Stimulated activated CD4-positive, alpha-beta T cell treated with anti-CD3 and anti-CD28 coated beads, Interleukin-15, amount 100 ng/mL, for 1 hour (primary cell): ENCODE data around the gene FBXO24.
A peak's percentile ranks its signal among the peaks of the same experiment; 100 is the strongest.

ENCODE experiments used
- DNase-seq, 2 donors: peaks; one replicate each; pipeline ENCODE4 v3.0.0-alpha.2; 2020; ENCODE audit warnings: low read depth in 1 of 2, low spot score in 1 of 2

FBXO24 gene

DNA sequence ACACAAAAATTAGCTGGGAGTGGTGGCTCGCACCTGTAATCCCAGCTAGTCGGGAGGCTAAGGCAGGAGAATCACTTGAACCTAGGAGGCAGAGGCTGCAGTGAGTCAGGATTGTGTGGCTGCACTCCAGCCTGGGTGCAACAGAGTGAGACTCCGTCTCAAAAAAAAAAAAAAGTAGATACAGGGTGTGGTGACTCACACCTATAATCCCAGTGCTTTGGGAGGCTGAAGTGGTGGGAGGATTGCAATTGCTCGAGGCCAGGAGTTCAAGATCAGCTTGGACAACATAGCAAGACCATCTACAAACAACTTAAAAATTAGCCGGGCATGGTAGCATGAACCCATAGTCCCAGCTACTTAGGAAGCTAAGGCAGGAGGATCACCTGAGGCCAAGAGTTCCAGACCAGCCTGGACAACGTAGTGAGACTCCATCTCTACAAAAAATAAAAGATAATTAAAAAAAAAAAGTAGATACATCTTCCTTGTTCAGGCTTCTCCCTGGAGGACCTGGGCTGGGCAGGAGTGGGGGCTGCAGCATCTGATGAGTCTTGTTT, 28.3 kb downstream of the FBXO24 start:
- DNase-seq = no peak

DNA sequence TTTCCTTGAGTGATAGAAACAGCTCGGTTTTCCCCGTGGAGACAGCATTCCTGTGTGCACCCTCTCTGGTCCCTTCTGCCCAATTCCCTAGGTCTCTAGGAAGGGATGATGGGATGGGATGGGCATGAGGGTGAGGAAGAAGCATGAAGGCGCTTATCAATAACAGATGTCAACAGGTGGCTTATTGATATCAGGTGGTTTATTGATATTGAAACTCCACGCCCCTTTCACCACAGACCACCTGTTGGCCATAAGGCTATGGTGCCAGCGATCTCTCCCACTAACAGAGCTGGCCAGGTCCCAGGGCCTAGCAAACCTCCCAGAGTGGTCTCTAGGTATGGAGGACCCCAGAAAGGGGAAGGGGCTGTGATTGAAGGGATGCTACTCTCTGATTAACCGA, 34.1 kb downstream of the FBXO24 start:
- DNase-seq = no peak

DNA sequence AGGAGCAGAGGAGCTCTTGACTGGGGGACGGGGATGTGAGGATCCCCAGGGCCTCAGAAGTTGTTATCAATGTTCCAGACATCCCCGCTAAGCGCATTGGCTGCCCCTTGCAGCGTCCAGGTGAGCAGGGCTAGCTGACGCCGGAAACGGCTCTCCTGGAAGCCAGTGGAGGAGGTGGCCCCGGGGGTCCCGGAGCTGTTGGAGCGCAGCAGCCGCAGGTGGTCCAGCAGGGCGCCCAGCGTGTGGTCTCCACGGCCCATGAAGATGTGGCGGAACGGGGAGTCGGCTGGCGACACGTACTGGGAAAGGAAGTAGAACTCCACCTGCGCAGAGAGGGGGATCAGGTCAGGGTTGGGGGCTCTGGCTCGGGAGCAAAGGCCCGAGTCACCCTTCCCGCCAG, 34.7 kb downstream of the FBXO24 start:
- no peak for DNase-seq

DNA sequence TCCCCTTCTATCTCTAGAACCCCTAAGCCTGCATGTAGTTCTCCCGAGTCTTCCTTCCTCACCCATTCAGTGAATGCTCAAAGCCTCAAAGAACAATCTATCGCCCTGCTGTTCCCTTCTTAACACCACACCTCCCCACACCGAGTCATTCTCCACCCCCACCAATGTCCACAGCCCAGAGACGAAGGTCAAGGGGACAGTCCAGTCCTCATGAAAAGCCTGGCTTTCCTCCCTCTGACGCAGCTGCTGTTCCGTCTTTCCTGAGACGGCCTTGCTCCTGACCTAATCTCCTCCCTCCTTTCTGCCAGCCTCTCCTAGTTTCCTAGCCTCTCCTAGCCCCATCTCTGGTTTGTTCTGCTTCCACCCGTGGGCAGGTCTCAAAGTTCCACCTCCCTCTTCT, 35.4 kb downstream of the FBXO24 start:
- no peak for DNase-seq

DNA sequence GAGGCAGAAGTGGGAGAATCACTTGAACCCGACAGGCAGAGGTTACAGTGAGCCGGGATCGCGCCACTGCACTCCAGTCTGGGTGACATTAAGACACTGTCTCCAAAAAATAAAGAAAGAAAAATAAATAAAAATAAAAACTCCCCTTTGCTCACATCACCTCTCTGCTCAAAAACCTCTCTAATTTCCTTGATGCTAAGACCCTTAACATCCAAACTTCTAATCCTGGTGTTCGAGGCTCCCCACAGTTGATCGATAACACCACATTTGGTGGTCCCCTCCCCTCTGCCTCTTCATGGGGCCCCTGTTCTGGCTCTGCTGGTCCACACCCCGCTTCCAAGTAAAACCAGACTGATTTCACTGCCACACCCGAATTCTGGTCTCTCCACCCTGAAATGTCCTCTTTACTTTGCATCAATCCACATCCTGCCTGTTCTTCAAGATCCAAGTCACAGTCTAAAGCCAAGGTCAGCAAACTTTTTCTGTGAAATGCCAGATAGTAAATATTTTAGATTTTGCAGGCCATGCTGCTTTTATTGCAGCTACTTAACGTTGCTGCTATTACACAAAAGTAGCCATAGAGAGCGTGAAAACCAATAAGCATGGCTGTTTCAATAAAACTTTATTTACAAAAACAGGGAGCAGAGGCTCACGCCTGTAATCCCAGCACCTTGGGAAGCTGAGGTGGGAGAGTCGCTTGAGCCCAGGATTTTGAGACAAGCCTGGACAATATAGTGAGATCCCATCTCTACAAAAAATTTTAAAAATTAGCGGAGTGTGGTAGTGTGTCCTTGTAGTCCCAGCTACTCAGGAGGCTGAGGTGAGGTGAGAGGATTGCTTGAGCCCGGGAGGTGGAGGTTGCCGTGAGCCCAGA, 38.1 kb downstream of the FBXO24 start:
- no peak for DNase-seq

DNA sequence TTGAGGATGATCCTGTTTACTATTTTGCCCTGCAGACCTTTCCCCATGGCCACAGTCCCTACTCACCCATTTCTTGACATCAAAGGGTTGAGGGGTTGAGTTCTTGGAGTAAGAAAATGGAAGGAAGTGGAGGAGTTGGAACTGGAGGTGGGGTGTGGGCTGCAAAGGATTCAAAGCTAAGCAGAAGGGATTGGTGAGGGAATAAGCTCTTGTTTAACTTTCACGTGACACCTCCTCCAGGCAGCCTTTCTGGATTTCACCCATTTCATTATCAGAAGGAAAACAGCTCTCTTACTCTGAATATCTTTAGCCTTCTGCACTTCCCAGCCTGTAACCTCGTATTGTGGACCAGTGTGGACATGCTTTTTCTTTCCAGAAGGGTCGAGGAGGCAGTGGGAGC, 39.9 kb downstream of the FBXO24 start:
- DNase-seq = no peak

DNA sequence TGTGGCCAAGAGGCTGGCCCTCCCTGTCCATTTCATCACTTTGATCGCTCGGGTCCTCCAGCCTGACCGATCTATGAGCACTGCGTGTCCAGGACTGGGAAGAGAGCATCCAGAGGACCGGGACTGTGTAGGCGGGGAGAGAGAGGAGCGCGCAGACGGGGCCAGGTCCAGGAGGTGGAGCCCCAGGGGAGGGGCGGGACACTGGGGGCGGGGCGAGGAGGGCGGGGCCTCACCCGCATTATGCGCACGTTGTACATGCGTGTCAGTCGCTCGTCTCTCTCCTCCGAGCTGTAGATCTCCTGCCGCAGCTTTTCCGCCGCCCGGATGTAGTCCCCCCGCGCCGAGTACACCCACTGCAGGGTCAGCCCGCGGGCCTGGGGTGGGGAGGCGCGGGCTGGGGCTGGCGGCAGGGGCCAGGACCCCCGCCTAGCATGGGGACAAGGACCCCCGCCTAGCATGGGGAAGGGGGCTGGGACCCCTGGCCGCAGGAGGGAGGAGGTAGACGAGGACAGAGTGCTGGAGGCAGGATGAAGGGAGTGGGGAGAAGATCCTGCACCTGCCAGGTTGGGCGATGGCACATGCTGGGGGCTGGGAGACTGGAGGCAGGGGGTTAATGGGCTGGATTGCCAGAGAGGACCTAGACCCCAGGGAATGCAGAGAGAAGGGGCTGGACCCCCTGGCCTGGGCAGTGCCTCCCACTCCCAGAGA, 40.6 kb downstream of the FBXO24 start:
- peak; percentile 82 for DNase-seq

DNA sequence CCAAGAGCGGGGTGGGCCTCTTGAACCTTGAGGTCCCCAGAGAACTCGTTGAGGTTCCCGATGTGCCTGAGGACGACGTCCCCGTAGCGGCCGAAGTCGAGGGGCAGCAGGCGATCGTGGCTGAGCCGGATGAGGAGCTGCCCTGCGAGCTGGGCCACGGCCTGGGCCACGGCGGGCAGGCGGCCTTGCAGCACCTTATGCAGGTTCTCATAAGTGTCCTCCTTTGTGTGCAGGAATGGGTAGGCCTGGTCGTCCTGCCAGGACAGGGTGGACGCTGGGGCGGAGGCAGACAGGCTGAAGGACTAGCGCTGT, 41.1 kb downstream of the FBXO24 start:
- no peak for DNase-seq

DNA sequence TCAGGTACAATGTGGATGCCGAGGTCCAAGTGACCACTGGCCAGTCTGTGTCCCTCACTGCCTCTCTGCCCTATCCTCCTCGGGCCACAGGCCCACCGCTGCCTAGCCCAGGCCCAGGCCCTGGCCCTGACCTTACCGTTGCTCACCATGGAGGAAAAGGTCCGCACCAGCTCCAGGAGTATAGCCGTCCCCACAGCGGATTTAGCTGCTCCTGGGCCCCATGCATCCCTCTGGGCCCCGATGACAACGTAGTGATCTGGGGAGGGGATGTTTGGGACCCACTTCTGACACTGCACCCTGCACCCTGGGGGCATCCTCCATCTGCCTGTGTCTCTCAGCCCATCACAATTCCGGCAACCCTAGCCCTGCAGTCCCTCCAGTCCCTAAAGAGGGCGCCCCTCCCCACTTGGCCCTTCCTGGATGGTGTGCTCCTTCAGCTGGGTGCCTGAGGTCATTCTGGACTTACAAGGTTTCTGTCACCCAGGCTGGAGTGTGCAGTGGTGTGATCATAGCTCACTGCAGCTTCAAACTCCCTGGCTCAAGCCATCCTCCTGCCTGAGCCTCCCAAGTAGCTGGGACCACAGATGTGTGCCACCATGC, 43.1 kb downstream of the FBXO24 start:
- no peak for DNase-seq

DNA sequence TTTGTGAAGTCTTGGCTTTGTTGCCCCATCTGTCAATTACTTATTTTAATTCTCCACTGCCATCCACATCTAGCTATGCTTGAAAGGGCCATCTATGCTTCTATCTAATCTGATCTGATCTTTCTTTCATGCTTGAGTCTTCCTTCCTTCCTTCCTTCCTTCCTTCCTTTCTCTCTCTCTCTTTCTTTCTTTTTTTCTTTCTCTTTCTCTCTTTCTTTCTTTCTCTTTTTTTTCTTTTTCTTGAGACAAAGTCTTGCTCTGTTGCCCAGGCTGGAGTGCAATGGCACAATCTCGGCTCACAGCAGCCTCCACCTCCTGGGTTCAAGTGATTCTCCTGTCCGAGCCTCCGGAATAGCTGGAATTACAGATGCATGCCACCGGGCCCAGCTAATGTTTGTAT, 43.9 kb downstream of the FBXO24 start:
- no peak for DNase-seq

DNA sequence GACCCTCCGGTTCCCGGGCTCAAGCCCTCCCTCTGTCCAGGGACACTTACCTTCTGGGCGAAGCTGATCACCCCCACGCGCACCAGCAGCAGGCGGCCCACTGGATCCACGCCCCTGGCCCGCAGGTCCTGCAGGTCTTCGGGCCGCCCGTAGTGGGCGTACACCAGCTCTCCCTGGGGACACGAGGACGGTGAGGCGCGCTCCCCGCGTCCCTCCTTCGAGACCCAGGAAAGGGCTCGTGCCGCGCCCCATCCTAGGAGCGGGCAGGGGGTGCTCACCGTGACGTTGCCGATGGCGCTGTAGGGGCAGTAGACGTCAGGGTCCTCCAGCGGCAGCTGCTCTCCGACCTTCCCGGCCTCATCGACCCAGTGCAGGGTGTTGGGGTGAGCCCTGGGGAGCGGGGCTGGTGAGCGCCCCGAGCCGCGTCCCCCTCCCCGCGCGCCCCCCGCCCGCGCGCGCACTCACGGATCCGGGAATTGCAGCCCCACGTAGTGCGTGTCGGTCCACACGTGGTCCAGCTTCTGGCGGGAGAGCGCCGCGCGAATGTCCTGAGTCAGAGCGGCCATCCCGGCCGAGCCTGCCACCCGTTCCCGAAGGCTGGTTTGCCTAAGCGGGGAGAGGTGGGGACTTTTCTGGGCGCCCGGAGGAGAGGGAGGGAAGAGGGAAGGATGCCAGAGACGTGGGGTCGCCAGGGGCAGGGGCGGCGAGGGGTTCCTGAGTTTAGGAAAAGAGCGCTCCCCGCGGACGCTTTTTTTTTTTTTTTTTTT, 47.0 kb downstream of the FBXO24 start:
- peak in 1 of 2 donors; percentile 39 for DNase-seq

DNA sequence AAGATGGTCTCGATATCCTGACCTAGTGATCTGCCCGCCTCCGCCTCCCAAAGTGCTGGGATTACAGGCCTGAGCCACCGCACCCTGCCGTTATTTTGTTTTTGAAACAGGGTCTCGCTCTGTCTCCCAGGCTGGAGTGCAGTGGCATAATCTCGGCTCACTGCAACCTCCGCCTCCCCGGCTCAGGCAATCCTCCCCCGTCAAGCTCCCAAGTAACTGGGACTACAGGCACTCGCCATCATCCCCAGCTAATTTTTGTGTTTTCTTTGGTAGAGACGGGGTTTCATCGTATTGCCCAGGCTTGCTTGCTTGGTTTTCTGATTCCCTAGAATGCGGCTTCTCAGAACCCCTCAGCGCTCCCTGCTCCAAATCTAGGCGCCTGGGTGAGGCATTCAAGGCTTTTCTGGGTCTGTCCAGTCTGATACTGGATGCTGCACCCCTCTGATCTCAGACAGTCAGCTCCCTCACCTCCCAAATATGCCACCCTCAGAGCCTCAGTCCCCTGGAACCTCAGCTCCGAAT, 53.9 kb downstream of the FBXO24 start:
- DNase-seq = no peak

DNA sequence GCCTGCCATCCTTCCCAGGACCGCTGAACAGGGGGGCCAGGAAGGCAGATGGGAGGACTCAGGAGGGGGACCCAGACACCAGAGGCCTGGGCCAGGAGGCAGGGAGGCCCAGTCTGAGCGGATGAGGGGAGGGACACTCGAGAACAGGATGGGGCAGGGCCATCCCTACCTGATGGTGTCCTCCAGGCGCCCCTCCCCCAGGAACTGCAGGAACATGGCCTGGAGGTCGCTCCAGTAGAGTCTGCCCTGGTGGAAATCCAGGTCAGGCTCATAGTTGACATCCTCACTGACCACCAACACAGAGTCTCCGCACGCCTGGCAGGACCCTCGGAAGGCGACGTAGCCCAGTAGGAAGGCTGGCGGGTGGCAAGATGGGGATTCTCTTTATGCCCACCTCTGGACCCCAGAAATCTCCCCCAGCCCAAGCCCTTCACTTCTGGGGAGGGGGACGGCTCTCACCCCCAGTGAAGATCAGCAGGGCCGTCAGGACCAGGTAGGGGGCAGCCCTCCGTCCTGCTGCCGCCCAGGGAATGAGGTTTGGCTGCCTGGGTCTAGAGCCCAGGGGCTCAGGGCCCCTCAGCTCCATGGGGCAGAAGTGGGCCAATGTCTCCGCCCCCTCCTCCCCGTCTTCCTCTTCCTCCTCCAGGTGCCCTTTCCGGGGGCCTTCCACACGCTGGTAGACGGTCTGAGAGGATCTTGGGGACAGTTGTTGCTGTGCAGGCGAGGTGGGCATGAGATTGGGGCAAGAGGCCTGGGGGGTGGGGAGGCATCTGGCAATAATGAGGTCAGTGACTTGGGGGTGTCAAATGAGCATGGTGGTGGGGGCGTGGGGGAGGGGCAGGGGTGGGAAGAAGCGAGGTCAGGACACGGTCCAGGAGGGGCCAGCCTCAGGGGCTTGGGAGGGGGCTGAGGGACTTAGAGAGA, 54.7 kb downstream of the FBXO24 start:
- no peak for DNase-seq

DNA sequence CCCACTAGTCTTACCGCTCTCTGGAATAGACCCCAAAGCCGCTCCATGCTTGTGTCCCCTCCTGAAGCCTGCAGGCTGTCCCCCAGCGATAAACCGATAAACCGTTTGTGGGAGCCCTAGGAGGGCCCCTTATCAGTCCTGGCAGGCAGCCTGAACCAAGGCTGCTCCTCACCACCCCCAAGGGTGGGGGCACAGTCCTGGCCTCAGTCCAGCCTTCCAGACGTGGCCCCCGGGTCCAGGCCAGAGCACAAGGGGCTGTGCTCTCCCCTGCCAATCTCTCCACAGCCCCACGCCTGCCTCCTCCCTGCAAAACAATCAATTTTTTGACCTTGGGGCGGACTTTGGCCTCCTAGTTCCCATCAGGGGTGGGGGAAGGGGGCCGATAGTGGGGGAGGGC, 55.3 kb downstream of the FBXO24 start, which contains the start of gene TFR2:
Gene TFR2, minus strand, starts transcription at position 90 of the 397 bp plus-strand sequence. Its CDS starts 43 bp downstream, at position 47.
- no peak for DNase-seq

DNA sequence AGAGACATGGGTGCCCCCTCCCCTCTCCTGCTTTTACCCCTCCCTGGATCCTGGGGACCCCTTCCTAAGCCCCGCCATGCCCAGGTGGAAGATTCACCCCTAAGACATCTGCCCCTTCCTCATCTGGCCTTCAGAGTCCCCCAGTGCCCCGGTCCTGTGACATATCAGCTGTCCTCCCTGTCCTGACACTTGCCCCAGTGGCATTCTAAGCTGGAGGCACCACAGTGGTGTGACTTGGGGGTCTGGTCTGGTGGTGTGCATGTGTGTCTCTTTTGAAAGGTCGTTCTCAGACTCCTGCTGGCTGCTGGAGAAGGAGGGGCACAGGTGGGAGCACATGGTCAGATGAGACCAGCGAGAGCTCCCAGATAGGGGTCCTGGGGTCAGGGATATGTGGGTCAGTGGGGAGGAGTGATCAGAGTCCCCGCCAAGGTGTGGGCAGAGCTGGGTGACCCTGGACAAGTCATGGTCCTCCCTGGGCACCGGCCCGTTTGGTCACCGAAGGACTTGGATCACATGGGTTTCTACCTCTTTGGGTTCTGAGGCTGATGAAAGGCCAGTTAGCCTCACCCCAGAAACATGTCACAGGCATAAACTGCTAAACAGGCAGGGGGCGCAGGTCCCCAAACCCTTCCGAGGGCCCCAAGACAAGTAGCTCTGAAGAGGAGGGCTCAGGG, 55.9 kb downstream of the FBXO24 start:
- no peak for DNase-seq

DNA sequence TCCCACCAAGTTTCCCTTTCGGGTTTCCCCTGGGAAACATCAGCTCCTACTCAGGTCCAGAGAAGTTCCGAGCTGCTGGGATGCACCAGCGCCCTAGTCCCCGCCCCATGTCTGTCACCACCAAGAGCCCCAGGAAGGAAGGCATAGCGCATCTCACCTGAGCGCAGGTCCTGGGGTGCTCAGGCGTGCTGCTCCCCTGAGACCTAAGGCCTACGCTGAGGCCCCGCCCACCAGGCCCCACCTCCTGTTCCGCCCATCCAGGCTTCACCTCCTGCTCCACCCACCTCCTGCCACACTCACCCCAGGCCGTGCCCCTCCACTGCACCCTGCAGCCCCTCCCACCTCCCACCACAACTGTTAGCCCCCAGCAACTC, 56.4 kb downstream of the FBXO24 start:
- DNase-seq = no peak

DNA sequence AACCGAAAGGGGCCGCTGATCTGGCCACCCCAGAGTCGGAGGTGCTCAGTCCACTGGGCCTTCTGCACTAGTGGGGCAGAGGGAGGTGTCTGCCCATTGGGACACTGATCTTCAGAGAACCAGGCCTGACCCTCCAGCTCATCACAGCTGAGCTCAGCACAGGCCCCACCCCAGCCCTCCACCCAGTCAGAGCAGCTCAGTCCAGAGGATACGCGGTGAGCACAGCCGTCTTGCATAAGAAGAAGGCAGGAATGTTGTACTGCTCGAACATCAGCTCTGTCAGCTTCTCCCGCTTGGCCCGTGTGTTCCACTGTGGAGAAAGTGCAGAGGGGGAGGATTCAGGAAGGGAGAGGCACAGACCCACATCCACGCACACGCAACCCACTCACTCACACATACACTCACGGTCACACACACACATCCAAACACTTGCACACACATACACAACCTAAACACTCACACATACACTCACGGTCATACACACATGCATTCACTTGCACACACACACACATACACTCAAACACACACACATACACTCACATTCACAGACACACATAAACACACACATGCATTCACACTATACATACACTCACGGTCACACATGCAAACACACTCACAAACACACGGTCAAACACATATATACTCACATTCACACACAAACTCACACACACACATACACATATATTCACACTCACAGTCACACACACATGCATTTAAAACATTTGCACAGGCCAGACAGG, 63.9 kb downstream of the FBXO24 start:
- DNase-seq = no peak
